ENCODE results near the gene PDPR.
"Not testable (repeated sequence)": the region's sequence is repeated elsewhere in the genome, so short reads cannot be mapped to it uniquely, and the experiment has no call there.

DNA sequence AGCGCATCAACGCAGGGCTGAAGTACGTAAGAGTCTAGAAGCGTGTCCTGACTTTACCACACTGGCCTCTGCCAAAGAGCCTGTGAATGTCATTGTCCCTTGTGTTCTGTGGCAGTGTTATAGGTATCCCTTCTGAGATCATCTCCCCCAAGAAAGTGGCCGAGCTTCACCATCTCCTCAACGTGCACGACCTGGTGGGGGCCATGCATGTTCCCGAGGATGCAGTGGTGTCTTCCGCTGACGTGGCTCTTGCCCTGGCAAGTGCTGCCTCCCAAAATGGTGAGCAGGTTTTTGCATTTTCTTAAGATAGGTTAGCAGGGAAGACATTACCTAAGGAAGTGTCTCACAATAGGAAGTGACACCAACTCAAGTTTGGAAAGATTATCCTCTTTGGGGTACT is 14.7 kb downstream of the PDPR start:
- TF ChIP-seq, protein P1, sequence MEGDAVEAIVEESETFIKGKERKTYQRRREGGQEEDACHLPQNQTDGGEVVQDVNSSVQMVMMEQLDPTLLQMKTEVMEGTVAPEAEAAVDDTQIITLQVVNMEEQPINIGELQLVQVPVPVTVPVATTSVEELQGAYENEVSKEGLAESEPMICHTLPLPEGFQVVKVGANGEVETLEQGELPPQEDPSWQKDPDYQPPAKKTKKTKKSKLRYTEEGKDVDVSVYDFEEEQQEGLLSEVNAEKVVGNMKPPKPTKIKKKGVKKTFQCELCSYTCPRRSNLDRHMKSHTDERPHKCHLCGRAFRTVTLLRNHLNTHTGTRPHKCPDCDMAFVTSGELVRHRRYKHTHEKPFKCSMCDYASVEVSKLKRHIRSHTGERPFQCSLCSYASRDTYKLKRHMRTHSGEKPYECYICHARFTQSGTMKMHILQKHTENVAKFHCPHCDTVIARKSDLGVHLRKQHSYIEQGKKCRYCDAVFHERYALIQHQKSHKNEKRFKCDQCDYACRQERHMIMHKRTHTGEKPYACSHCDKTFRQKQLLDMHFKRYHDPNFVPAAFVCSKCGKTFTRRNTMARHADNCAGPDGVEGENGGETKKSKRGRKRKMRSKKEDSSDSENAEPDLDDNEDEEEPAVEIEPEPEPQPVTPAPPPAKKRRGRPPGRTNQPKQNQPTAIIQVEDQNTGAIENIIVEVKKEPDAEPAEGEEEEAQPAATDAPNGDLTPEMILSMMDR (conservative IDR thresholded peaks at IDR 0.05; ENCODE audit: low read depth in 2 of 2) = not testable (repeated sequence)
- TF ChIP-seq, protein P2, sequence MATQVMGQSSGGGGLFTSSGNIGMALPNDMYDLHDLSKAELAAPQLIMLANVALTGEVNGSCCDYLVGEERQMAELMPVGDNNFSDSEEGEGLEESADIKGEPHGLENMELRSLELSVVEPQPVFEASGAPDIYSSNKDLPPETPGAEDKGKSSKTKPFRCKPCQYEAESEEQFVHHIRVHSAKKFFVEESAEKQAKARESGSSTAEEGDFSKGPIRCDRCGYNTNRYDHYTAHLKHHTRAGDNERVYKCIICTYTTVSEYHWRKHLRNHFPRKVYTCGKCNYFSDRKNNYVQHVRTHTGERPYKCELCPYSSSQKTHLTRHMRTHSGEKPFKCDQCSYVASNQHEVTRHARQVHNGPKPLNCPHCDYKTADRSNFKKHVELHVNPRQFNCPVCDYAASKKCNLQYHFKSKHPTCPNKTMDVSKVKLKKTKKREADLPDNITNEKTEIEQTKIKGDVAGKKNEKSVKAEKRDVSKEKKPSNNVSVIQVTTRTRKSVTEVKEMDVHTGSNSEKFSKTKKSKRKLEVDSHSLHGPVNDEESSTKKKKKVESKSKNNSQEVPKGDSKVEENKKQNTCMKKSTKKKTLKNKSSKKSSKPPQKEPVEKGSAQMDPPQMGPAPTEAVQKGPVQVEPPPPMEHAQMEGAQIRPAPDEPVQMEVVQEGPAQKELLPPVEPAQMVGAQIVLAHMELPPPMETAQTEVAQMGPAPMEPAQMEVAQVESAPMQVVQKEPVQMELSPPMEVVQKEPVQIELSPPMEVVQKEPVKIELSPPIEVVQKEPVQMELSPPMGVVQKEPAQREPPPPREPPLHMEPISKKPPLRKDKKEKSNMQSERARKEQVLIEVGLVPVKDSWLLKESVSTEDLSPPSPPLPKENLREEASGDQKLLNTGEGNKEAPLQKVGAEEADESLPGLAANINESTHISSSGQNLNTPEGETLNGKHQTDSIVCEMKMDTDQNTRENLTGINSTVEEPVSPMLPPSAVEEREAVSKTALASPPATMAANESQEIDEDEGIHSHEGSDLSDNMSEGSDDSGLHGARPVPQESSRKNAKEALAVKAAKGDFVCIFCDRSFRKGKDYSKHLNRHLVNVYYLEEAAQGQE (IDR thresholded peaks at IDR 0.05; ENCODE audit: unreplicated experiment) = not testable (repeated sequence)
- TF ChIP-seq POLR2AphosphoS5 (IDR thresholded peaks at IDR 0.05; ENCODE audit: low read depth); JUNB (IDR thresholded peaks at IDR 0.05; ENCODE audit: unreplicated experiment); EZH2 (IDR thresholded peaks at IDR 0.05; ENCODE audit: low read depth, unreplicated experiment); CREB1 (CRISPR knock-in tag; IDR thresholded peaks at IDR 0.05; ENCODE audit: low read depth); EZH2phosphoT487 (IDR thresholded peaks at IDR 0.05; ENCODE audit: unreplicated experiment); ZNF114 (CRISPR knock-in tag; IDR thresholded peaks at IDR 0.05); ZNF331 (CRISPR knock-in tag; IDR thresholded peaks at IDR 0.05; ENCODE audit: low read depth); NANOG (IDR thresholded peaks at IDR 0.05; ENCODE audit: borderline replicate concordance); STAT1 (IDR thresholded peaks at IDR 0.05; ENCODE audit: unreplicated experiment): not testable (repeated sequence)
- TF ChIP-seq, protein P3, sequence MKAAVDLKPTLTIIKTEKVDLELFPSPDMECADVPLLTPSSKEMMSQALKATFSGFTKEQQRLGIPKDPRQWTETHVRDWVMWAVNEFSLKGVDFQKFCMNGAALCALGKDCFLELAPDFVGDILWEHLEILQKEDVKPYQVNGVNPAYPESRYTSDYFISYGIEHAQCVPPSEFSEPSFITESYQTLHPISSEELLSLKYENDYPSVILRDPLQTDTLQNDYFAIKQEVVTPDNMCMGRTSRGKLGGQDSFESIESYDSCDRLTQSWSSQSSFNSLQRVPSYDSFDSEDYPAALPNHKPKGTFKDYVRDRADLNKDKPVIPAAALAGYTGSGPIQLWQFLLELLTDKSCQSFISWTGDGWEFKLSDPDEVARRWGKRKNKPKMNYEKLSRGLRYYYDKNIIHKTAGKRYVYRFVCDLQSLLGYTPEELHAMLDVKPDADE (IDR thresholded peaks at IDR 0.05) = not testable (repeated sequence)
